ENCODE measurements around the gene LITAFD.

DNA sequence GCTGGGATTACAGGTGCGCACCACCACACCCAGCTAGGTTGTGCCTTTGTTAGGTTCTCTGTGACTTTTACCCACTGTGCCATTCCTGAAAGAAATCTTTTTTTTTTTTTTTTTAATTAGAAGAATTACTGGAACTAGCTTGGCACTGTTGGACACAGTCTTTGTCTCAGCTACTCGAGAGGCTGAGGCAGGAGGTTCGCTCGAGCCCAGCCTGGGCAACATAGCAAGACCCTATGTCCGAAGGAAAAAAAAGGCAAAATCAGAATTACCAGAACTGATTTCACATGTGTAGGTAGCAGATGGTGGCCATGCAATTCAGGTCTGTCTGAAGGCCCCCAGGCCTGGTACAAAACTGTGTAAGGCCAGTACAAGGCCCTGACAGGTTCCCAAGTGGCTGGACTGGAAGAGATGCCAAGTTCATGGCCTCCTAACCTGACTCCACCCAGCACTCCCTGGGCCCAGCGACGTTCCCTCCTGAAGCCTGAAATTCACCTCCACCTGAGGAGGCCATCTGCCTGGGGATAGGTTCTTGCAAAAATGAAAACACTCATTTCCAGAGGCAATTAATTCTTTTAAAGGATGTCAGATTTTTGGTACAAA lies 36.4 kb upstream of the LITAFD start:
- TF ChIP-seq CTCF (conservative IDR thresholded peaks at IDR 0.05) = no peak
- TF ChIP-seq EZH2 (IDR thresholded peaks at IDR 0.05; ENCODE audit: low read depth) = no peak
